Hepatocyte (in vitro differentiated cells): Measurements from ENCODE around the gene ANKMY2. TPM values are rescaled to one million over a fixed set of nuclear protein-coding genes. Genes with fewer than 3 reads are reported as not detected.
"Not testable (repeated sequence)": the region's sequence is repeated elsewhere in the genome, so short reads cannot be mapped to it uniquely, and the experiment has no call there.

Source experiments
- DNase-seq: peaks from one replicate; pipeline ENCODE4 v3.0.0-alpha.2; 2016; ENCODE audit warnings: low spot score
- H2AFZ ChIP-seq: fragments of 200-600 bp; sonication (generic); 2 replicates; pipeline ENCODE4 v1.6.0; 2016; ENCODE audit warnings: antibody characterized with exemption, mild to moderate bottlenecking
- H3K27ac ChIP-seq: fragments of 200-600 bp; sonication (generic); 2 replicates; pipeline ENCODE4 v1.5.1; 2016; ENCODE audit warnings: mild to moderate bottlenecking
- H3K27me3 ChIP-seq: fragments of 200-600 bp; sonication (generic); 2 replicates; pipeline ENCODE4 v1.6.1; 2016
- H3K36me3 ChIP-seq: fragments of 200-600 bp; sonication (generic); replicated peaks from 2 replicates; pipeline ENCODE4 v1.5.1; 2016; ENCODE audit warnings: low read depth; ENCODE audit not compliant: insufficient read depth
- H3K4me1 ChIP-seq: fragments of 200-600 bp; sonication (generic); 2 replicates; pipeline ENCODE4 v1.5.1; 2016; ENCODE audit warnings: mild to moderate bottlenecking, moderate library complexity; ENCODE audit not compliant: insufficient read depth
- H3K4me2 ChIP-seq: fragments of 200-600 bp; sonication (generic); 2 replicates; pipeline ENCODE4 v1.6.0; 2016
- H3K4me3 ChIP-seq: fragments of 200-600 bp; sonication (generic); 2 replicates; pipeline ENCODE4 v1.5.1; 2016; ENCODE audit warnings: mild to moderate bottlenecking
- H3K79me2 ChIP-seq: fragments of 200-600 bp; sonication (generic); 2 replicates; pipeline ENCODE4 v1.6.0; 2017; ENCODE audit warnings: mild to moderate bottlenecking
- H3K9me2 ChIP-seq: fragments of 200-600 bp; sonication (generic); replicated peaks from 2 replicates; pipeline ENCODE4 v1.6.0; 2017; ENCODE audit warnings: mild to moderate bottlenecking; ENCODE audit not compliant: insufficient read depth
- H3K9me3 ChIP-seq: fragments of 200-600 bp; sonication (generic); 2 replicates; pipeline ENCODE4 v1.5.1; 2016; ENCODE audit warnings: low read depth, mild to moderate bottlenecking
- H4K20me1 ChIP-seq: fragments of 200-600 bp; sonication (generic); 2 replicates; pipeline ENCODE4 v1.6.0; 2016; ENCODE audit warnings: mild to moderate bottlenecking; ENCODE audit not compliant: insufficient read depth, poor library complexity, severe bottlenecking
- EZH2 ChIP-seq: fragments of 200-600 bp; sonication (generic); IDR thresholded peaks from 2 replicates; pipeline ENCODE4 v1.6.1; 2016; ENCODE audit warnings: antibody characterized with exemption, mild to moderate bottlenecking, borderline replicate concordance
- EZH2phosphoT487 ChIP-seq: fragments of 200-600 bp; sonication (generic); IDR thresholded peaks from one replicate; pipeline ENCODE4 v1.6.1; 2018; ENCODE audit warnings: antibody characterized with exemption, mild to moderate bottlenecking, low read depth, moderate library complexity; ENCODE audit not compliant: unreplicated experiment, severe bottlenecking
- WGBS: methylation state at CpG from one replicate; pipeline ENCODE4 v1.1.6; 2016; ENCODE audit warnings: low lambda C conversion rate; ENCODE audit errors: missing lambda C conversion rate; 5-methylcytosine and 5-hydroxymethylcytosine counted together
- polyA plus RNA-seq: library from polyadenylated mRNA; unstranded; fragments of >200 nt; fragmentation: Nextera tagmentation; extraction: Ambion mirVana; gene quantifications from 2 replicates; pipeline ENCODE4 v1.2.1, GENCODE V29; 2016
- total RNA-seq: library from RNA; depleted of rRNA; stranded (reverse); fragments of >200 nt; gene quantifications from 2 replicates; pipeline ENCODE4 v1.2.3, GENCODE V29; 2014
- TF ChIP-seq, protein P1 (sequence below): fragments of 200-600 bp; sonication (generic); IDR thresholded peaks from 2 replicates; pipeline ENCODE4 v1.5.1; 2016; ENCODE audit warnings: antibody characterized with exemption, mild to moderate bottlenecking; ENCODE audit not compliant: poor library complexity

The ANKMY2 gene
- total and polyA plus RNA-seq, 2 experiments from 2014 or later = 30.7 to 42.5 TPM

- Histone ChIP-seq H4K20me1 (no peaks in the 10 kb centered on the region), H3K9me2 (no peaks in the 10 kb centered on the region), H3K9me3 (no peaks in the 10 kb centered on the region), H3K4me3 (no peak overlapping the region), H3K27ac (no peak overlapping the region), H3K79me2 (no peaks in the 10 kb centered on the region), H3K36me3 (no peaks in the 10 kb centered on the region), H3K4me2 (no peak overlapping the region), H2AFZ (no peak overlapping the region), H3K4me1 (no peaks in the 10 kb centered on the region), H3K27me3 (no peaks in the 10 kb centered on the region)
- TF ChIP-seq EZH2 (no peak), EZH2phosphoT487 (no peak)
- TF ChIP-seq, protein P1, sequence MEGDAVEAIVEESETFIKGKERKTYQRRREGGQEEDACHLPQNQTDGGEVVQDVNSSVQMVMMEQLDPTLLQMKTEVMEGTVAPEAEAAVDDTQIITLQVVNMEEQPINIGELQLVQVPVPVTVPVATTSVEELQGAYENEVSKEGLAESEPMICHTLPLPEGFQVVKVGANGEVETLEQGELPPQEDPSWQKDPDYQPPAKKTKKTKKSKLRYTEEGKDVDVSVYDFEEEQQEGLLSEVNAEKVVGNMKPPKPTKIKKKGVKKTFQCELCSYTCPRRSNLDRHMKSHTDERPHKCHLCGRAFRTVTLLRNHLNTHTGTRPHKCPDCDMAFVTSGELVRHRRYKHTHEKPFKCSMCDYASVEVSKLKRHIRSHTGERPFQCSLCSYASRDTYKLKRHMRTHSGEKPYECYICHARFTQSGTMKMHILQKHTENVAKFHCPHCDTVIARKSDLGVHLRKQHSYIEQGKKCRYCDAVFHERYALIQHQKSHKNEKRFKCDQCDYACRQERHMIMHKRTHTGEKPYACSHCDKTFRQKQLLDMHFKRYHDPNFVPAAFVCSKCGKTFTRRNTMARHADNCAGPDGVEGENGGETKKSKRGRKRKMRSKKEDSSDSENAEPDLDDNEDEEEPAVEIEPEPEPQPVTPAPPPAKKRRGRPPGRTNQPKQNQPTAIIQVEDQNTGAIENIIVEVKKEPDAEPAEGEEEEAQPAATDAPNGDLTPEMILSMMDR = no peak
- no peak for DNase-seq
Observed at GRCh38 chr7:16603633-16604032, 41.9 kb downstream of the ANKMY2 start.

DNA sequence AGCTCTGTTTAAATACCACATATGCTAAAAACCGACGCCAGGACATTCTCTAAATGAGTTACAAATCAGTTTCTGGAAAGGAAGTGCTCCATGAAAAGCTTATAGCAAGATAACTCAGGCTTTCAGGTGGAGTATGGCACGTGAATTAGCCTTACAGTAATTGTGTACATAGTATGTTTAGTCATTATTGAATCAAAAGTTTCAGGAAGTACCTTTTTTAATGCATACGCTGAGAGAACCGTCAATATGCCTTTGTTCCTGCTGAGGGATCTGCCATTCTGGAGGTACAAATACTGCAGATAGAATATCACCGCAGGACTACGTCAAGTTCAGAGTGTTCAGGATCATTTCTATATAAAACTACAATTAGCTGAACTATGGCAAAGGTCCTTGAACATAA is 45.7 kb downstream of the ANKMY2 start:
- H4K20me1 ChIP-seq = no peaks in the 10 kb centered on the region
- H3K9me3 ChIP-seq = no peaks in the 10 kb centered on the region
- peak overlapping the region; percentile 70 for H3K27ac ChIP-seq
- H3K79me2 ChIP-seq = no peaks in the 10 kb centered on the region
- peaks cover 9% of the 10 kb centered on the region for H3K4me1 ChIP-seq
- TF ChIP-seq EZH2 (no peak), EZH2phosphoT487 (no peak)
- no peaks in the 10 kb centered on the region for H3K36me3 ChIP-seq
- H3K27me3 ChIP-seq = no peaks in the 10 kb centered on the region
- no peak overlapping the region for H3K4me2 ChIP-seq
- WGBS = 66% methylated on average over 7 of the region's 7 CpGs
- H2AFZ ChIP-seq = no peak overlapping the region
- no peaks in the 10 kb centered on the region for H3K9me2 ChIP-seq
- no peak for DNase-seq
- H3K4me3 ChIP-seq = no peak overlapping the region

GRCh38 chr7:16598015-16598414 is 47.5 kb downstream of the ANKMY2 start:
- H4K20me1 ChIP-seq = no peaks in the 10 kb centered on the region
- H3K4me2 ChIP-seq = no peak overlapping the region
- peaks cover 9% of the 10 kb centered on the region for H3K4me1 ChIP-seq
- H2AFZ ChIP-seq = no peak overlapping the region
- WGBS = 39% methylated on average over 4 of the region's 4 CpGs
- H3K9me2 ChIP-seq = no peaks in the 10 kb centered on the region
- no peaks in the 10 kb centered on the region for H3K27me3 ChIP-seq
- no peaks in the 10 kb centered on the region for H3K79me2 ChIP-seq
- TF ChIP-seq, protein P1 = no peak
- TF ChIP-seq EZH2phosphoT487 (no peak), EZH2 (no peak)
- H3K4me3 ChIP-seq = no peak overlapping the region
- no peak for DNase-seq
- no peaks in the 10 kb centered on the region for H3K9me3 ChIP-seq
- H3K27ac ChIP-seq = no peak overlapping the region
- no peaks in the 10 kb centered on the region for H3K36me3 ChIP-seq

GRCh38 chr7:16595596-16595995 is 50.0 kb downstream of the ANKMY2 start:
- H3K27me3 ChIP-seq, H2AFZ ChIP-seq, H3K79me2 ChIP-seq, H4K20me1 ChIP-seq, H3K36me3 ChIP-seq, H3K4me1 ChIP-seq, H3K9me3 ChIP-seq, H3K4me3 ChIP-seq, H3K9me2 ChIP-seq, H3K4me2 ChIP-seq, DNase-seq: not testable (repeated sequence)
- WGBS = 26% methylated on average over 4 of the region's 4 CpGs
- H3K27ac ChIP-seq = peak overlapping the region; percentile 69

DNA sequence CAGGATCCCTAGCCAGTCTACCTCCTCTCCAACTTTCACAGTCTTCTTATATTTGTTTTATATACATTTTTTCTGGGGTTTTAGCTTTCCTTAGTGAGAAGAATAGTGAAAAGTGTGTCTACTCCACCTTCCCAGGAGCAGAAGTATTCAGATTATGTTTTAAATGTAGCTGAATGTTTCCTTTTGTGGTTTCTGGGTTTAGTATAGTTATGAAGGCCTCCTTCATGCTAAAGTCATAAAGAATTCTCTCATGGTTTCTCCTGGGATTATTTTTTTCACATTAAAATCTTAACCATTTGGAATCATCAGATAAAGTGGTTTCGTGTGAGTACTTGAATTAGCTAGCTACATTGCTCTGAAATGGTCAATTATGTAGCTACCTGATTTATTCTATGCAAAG is 50.9 kb downstream of the ANKMY2 start:
- Histone ChIP-seq H3K79me2 (no peaks in the 10 kb centered on the region), H2AFZ (no peak overlapping the region), H3K9me3 (no peaks in the 10 kb centered on the region), H3K4me3 (no peak overlapping the region), H3K9me2 (no peaks in the 10 kb centered on the region), H3K36me3 (no peaks in the 10 kb centered on the region), H3K4me1 (peaks cover 16% of the 10 kb centered on the region), H3K27me3 (no peaks in the 10 kb centered on the region), H3K4me2 (no peak overlapping the region), H3K27ac (peak overlapping the region; percentile 69), H4K20me1 (no peaks in the 10 kb centered on the region)
- TF ChIP-seq EZH2phosphoT487 (no peak), EZH2 (no peak)
- TF ChIP-seq, protein P1 = no peak
- no peak for DNase-seq
- WGBS = 88% methylated on average over 1 of the region's 1 CpG
